WERI-Rb-1 (cell line): ENCODE measurements around the gene FAM124A.

ENCODE experiments used
- DNase-seq: peaks from one replicate; pipeline ENCODE4 v3.0.0-alpha.2; 2020
- H3K27ac ChIP-seq: fragments of 250-450 bp; sonication (Bioruptor Pico); 2 replicates; pipeline ENCODE4 v1.5.1; 2020; ENCODE audit warnings: mild to moderate bottlenecking, moderate library complexity
- H3K27me3 ChIP-seq: fragments of 250-450 bp; sonication (Bioruptor Pico); 2 replicates; pipeline ENCODE4 v1.5.1; 2021; ENCODE audit warnings: mild to moderate bottlenecking, low read depth, moderate library complexity; ENCODE audit not compliant: insufficient read depth, severe bottlenecking
- H3K36me3 ChIP-seq: fragments of 250-450 bp; sonication (Bioruptor Pico); 2 replicates; pipeline ENCODE4 v1.5.1; 2020; ENCODE audit warnings: mild to moderate bottlenecking, moderate library complexity
- H3K4me3 ChIP-seq: 2 replicates; pipeline ENCODE4 v1.5.1; 2011; ENCODE audit warnings: low read depth, mild to moderate bottlenecking, control low read depth, low read length
- H3K9me3 ChIP-seq: fragments of 250-450 bp; sonication (Bioruptor Pico); 2 replicates; pipeline ENCODE4 v1.5.1; 2021; ENCODE audit warnings: mild to moderate bottlenecking, moderate library complexity; ENCODE audit not compliant: severe bottlenecking
- CTCF ChIP-seq: IDR thresholded peaks from 2 replicates; pipeline ENCODE4 v1.5.1; 2011; ENCODE audit warnings: low read depth, mild to moderate bottlenecking, control low read depth, inconsistent platforms, low read length

Gene FAM124A

GRCh38 chr13:51271528-51272085 lies 49.4 kb downstream of the FAM124A start:
- DNase-seq = no peak
- TF ChIP-seq CTCF = no peak
- Histone ChIP-seq H3K27me3 (no peaks in the 10 kb centered on the region), H3K9me3 (no peaks in the 10 kb centered on the region), H3K4me3 (no peak overlapping the region), H3K36me3 (no peaks in the 10 kb centered on the region), H3K27ac (no peak overlapping the region)

GRCh38 chr13:51275101-51275500 lies 52.9 kb downstream of the FAM124A start:
- no peak for TF ChIP-seq CTCF
- Histone ChIP-seq H3K36me3 (no peaks in the 10 kb centered on the region), H3K4me3 (no peak overlapping the region), H3K27ac (no peak overlapping the region), H3K9me3 (no peaks in the 10 kb centered on the region), H3K27me3 (no peaks in the 10 kb centered on the region)
- no peak for DNase-seq

- Histone ChIP-seq H3K9me3 (no peaks in the 10 kb centered on the region), H3K36me3 (no peaks in the 10 kb centered on the region; the same call in 1 of the 2 replicates), H3K27me3 (no peaks in the 10 kb centered on the region), H3K27ac (no peak overlapping the region), H3K4me3 (no peak overlapping the region)
- TF ChIP-seq CTCF = no peak
- no peak for DNase-seq
Measured at GRCh38 chr13:51276636-51277035, 54.4 kb downstream of the FAM124A start.

GRCh38 chr13:51277928-51278327 lies 55.7 kb downstream of the FAM124A start:
- no peak for TF ChIP-seq CTCF
- no peak overlapping the region for H3K27ac ChIP-seq
- no peak overlapping the region for H3K4me3 ChIP-seq
- H3K36me3 ChIP-seq = no peaks in the 10 kb centered on the region; the same call in 1 of the 2 replicates
- H3K9me3 ChIP-seq = no peaks in the 10 kb centered on the region
- H3K27me3 ChIP-seq = no peaks in the 10 kb centered on the region
- DNase-seq = no peak

GRCh38 chr13:51278426-51279130 lies 56.4 kb downstream of the FAM124A start:
- no peak overlapping the region for H3K4me3 ChIP-seq
- H3K27ac ChIP-seq = no peak overlapping the region
- no peaks in the 10 kb centered on the region for H3K27me3 ChIP-seq
- H3K9me3 ChIP-seq = no peaks in the 10 kb centered on the region
- no peaks in the 10 kb centered on the region; the same call in 1 of the 2 replicates for H3K36me3 ChIP-seq
- no peak for DNase-seq
- no peak for TF ChIP-seq CTCF
